ENCODE results near the gene MAP3K1.

GRCh38 chr5:56816546-56817081 is 1.3 kb downstream of the MAP3K1 start:
- TF ChIP-seq CTCF (conservative IDR thresholded peaks at IDR 0.05; ENCODE audit: low read length) = no peak; the same call in 1 of the 2 replicates
- no peak for TF ChIP-seq EZH2phosphoT487 (IDR thresholded peaks at IDR 0.05; ENCODE audit: borderline replicate concordance)

Data from Loucy (cell line).